Measurements from ENCODE around the gene CWC27. TPM values are rescaled to one million over a fixed set of nuclear protein-coding genes. Genes with fewer than 3 reads are reported as not detected.
"Not testable (repeated sequence)": the region's sequence is repeated elsewhere in the genome, so short reads cannot be mapped to it uniquely, and the experiment has no call there.

CWC27 gene
- total RNA-seq, 1 donor from 2014 or later: 5.0 TPM

DNA sequence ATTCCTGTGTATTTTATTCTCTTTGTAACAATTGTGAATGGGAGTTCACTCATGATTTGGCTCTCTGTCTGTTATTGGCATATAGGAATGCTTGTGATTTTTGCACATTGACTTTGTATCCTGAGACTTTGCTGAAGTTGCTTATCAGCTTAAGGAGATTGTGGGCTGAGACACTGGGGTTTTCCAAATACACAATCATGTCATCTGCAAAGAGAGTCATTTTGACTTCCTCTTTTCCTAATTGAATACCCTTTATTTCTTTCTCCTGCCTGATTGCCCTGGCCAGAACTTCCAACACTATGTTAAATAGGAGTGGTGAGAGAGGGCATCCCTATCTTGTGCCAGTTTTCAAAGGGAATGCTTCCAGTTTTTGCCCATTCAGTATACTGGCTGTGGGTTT is 138.7 kb downstream of the CWC27 start:
- ATAC-seq; DNase-seq (ENCODE audit: low spot score): not testable (repeated sequence)

DNA sequence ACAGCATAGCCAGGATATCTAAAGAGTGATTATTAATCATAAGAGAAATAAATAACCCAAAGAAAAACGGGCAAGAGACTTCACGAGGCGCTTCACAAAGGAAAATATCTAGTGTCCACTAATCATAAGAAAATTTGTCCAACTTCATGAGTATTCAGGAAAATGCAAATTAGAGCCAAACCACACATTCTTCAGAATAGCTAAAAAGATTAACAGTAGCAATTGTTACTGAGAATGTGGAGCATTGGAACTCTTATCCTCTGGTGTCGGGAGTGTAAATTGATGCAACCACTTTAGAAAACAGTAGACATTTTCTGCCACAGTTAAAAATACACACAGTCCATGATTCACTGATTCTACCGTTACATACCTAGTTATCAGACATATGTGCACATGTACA is 145.7 kb downstream of the CWC27 start:
- DNase-seq (ENCODE audit: low spot score) (no peak), ATAC-seq (no peak)

DNA sequence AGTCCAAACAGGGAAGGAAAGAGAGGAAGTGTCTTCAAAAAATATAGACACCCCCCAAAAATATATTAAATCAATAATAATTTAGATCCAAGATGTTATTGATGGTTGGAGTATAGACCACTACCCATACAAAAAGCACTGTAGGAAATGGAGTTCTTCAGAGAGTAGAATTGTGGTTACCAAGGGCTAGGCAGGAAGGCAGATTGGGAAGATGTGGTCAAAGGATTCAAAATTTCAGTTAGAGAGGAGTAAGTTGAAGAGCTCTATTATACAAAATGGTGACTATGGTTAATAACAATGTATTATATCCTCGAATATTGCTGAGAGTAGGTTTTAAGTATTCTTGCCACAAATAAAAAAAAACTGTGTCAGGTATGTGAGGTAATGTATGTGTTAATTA is 149.4 kb downstream of the CWC27 start:
- no peak for ATAC-seq
- no peak for DNase-seq (ENCODE audit: low spot score)

DNA sequence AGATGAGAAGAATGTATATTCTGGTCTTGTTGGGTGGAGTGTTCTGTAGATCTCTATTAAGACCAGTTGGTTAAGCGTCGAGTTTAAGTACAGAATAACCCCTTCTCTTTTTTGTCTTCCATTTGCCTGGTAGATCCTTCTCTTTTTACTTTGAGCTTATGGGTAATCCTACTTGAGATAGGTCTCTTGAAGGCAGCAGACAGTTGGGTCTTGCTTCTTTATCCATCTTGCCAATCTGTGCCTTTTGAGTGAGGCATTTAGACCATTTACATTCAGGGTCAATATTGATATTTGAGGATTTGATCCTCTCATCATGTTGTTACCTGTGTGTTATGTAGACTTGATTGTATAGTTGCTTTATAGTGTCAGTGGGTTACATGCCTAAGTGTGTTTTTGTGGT is 152.7 kb downstream of the CWC27 start:
- no peak for ATAC-seq
- DNase-seq (ENCODE audit: low spot score): no peak

DNA sequence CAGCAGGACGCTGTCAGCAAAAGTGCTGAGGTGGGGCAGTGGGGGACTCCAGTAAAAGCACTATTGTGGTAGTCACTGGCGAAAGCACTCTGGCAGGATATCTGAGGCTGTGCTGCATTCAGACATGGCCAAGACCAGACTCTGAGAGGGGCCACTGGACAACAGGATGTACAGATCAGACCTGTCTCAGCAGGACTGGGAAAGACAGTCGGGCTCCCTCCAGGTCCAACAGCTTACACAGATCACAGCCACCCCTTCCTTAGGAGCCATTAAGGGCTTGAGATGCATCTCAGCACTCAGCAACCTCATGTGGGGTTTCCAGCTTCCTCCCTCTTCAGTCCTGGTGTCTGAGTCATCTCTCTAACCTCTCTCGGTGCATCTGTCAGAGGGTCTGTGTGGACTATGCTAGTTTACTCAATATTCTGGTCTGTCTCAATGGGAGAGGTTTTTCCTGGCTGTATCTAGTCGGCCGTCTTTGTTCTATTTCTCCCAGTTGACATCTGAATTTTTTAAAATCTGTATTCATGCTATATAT is 154.5 kb downstream of the CWC27 start:
- ATAC-seq (no peak), DNase-seq (ENCODE audit: low spot score) (no peak)

DNA sequence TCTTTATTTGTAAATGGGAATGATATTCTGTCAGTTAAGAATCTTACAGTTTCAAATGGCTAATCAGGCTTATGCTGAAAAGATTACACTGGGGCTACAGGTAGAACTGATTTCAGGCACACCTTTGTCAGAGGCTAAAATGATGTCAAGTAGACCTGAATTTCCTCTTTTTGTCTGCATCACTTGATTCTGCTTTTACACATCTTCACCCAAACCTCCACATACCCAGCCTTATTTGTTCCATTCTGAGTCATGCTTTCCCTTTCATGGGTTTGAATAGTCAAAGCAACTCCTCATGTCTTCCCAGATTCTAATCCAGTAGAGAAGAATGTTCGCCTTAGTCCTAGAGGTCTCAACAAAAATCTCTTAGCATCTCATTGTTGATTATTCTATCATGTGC is 156.4 kb downstream of the CWC27 start:
- ATAC-seq (no peak), DNase-seq (ENCODE audit: low spot score) (no peak)

DNA sequence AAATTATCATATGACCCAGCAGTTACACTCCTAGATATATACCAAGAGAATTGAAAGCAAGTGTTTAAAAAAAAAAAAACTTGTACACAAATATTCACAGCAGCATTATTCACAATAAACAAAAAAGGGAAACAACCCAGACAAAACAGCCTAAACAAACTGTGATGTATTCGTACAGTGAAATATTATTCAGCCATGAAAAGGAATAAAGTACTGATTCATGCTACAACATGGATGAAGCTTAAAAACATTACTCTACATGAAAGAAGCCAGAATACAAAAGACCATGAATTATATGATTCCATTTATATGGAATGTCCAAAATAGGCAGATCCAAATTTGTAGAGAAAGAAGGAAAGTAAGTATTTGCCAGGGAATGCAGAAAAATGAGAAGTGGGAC is 161.1 kb downstream of the CWC27 start:
- ATAC-seq: no peak
- no peak for DNase-seq (ENCODE audit: low spot score)

DNA sequence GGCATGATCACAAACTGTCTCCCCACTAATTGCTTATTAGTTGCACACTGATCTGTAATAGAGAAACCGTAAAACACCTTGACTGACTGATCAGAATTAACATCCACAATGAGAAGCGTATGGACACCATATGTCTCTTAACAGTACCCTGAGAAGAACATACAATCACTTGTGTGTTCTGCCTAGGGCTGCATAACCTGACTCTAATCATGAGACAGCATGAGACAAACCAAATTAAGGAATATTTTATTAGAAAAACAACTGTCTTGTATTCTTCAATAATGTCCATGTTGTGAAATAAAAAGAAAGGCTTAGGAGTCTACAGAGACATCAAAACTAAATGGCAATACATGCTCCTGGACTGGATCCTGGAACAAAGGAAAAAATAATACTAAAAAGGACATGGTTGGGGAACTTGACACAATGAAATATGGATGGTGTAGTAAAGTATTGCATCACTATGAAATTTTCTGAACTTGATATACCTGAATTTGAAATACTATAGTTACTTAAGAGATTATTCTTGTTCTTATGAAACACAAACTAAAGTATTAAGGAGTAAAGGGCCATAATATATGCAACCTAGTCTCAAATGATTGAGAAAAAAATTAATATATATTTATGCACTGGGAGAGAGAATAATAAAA is 162.1 kb downstream of the CWC27 start:
- DNase-seq (ENCODE audit: low spot score) (no peak), ATAC-seq (no peak)

DNA sequence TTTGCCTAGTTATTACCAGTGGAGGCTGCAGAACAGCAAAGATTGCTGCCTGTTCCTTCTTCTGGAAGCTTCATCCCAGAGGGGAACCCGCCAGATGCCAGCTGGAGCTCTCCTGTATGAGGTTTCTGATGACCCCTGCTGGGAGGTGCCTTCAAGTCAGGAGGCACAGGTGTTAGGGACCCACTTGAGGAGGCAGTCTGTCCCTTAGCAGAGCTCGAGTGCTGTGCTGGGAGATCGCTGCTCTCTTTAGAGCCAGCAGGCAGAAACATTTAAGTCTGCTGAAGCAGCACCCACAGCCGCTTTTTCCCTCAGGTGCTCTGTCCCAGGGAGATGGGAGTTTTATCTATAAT is 170.7 kb downstream of the CWC27 start:
- DNase-seq (ENCODE audit: low spot score): not testable (repeated sequence)
- peak; percentile 33 for ATAC-seq

DNA sequence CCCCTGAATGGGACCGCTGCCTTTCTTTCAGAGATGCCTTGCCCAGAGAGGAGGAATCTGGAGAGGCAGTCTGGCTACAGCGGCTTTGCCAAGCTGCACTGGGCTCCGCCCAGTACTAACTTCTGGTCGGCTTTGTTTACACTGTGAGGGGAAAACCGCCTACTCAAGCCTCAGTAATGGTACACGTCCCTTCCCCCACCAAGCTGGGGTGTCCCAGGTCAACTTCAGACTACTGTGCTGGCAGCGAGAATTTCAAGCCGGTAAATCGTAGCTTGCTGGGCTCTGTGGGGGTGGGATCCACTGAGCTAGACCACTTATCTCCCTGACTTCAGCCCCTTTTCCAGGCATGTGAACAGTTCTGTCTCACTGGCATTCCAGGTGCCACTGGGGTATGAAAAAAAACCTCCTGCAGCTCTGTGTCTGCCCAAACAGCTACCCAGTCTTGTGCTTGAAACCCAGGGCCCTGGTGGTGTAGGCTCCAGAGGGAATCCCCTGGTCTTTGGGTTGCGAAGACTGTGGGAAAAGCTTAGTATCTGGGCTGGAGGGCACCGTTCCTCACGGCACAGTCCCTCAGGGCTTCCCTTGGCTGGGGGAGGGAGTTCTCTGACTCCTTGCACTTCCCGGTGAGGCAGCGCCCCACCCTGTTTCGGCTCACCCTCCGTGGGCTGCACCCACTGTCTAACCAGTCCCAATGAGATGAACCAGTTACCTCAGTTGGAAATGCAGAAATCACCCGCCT is 171.2 kb downstream of the CWC27 start:
- peak; percentile 100 for ATAC-seq

DNA sequence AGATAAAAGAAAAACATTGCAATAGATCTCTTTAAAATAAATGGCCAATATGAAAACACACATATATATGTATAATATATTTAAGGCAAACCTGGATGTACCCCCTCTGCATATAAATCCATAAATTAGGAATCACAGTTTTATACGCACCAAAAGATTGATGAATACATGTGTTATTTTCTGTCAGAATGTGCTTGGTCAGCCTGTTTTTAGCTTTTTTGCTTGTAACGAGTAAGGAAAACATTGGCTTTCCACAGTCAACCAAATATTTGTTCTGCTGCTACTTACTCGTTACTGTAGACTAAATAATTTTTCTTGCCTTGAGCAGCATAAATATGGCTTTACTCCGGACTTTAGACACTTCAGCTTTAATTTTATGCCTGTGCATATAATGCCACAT is 173.7 kb downstream of the CWC27 start:
- ATAC-seq: no peak
- DNase-seq (ENCODE audit: low spot score): no peak

More for the DNA sequence above, 171.2 kb downstream of the CWC27 start:
- DNase-seq (ENCODE audit: low spot score): peak; percentile 74

DNA sequence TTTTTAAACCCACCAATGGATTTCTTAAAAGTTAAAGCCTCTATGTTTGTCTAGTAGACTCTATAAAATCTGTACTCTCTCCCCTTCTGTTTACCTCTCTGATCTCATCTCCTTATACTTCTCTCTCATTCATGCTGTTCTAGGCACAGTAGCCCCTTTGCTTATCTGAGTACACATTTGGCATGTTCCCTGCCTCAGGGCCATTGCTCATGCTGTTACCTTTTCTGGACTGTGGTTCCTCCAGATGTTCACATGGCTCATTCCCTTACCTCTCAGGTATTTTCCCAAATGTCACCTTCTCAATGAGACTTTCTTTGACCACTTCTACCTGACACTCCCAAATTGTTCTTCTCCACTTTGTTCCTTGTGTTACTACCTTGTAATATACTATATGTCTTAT is 176.1 kb downstream of the CWC27 start:
- ATAC-seq: no peak

DNA sequence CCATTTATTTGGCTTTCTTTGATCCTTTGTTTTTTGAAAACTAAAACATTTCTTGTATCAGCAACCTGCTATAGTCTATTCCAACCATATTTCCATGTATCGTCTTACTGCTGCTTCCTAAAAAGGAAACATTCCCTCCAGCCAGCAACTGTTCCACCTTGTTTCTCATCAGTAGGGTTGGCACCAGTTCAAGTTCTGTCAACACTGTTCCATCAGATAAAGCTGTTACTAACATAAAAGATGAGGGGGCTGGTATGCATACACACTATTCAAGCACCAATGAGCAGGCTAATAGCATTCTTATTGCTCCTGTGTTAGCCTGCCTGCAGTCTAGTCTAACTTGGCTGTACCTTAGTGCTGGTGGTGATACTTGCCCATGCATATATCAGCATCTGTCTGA is 178.3 kb downstream of the CWC27 start:
- DNase-seq (ENCODE audit: low spot score): no peak
- no peak for ATAC-seq

More for the DNA sequence above, 176.1 kb downstream of the CWC27 start:
- DNase-seq (ENCODE audit: low spot score): no peak

DNA sequence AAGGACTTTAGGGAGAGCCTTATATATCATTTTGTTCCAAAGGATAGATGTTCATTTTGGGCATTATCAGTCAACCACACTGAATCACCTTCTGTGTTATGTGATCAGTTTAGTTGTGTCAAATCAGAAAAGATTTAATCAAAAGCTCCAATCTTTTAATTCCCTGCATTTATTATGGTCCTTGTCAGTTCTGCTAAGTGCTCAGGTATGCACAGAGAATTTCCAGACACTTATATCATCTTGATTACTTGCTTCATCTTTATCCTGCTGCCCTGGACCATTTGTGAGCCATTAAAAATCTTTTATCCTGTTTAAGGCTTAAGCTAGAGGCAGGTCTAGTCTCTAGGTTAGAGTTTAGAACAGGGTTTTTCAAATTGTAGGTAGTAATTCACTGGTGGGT is 179.1 kb downstream of the CWC27 start:
- ATAC-seq: no peak
- DNase-seq (ENCODE audit: low spot score): no peak

DNA sequence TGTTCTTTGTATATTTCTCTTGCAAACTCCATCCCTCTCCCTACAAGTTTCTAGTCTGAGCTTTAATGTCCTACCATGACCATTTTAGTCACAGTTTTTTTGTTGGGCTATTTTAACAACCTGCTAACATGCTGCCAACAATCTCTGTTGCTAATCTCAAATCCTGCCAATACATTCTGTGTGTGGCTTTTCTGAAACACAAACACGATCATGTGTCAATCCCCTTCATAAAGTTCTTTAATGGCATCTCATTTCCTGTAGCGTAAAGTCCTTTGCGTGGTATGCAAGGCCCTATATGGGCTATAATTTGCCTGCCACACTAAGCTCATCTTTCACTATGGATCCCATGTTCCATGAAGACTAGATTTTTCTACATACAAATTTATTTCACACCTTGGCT is 180.6 kb downstream of the CWC27 start:
- no peak for DNase-seq (ENCODE audit: low spot score)
- ATAC-seq: no peak

DNA sequence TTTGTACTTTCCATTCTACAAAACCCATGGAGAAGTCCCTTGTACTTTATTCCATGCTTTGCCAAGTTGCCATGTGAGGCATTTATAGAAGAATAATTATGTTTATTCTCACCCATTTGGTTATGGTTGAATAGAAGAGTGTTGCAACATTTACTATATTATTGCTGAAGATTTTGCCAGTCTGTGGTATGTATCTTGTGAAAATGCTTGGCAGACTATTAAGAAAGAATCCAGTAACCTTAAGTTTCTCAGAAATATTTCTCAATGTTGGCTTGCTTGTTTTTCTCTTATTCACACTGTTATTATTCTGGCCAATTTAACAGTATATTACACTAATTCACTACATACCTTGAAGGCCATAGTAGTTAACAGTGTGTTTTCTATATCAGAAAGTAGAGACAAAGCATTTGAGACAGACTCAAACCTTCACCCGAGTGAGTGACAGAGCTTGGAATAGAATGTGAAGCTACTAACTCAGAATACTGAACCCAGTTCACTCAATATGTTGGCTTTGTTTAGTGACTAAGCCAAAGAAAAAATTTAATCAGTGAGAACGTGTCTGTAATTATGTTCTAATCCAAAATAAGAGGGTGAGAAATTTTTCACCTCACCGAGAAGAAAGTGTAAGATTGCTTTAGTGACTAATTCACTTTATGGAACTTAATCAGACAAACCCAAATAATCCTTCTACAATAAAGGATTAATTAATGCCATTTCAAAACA is 184.4 kb downstream of the CWC27 start:
- DNase-seq (ENCODE audit: low spot score) (no peak), ATAC-seq (no peak)

DNA sequence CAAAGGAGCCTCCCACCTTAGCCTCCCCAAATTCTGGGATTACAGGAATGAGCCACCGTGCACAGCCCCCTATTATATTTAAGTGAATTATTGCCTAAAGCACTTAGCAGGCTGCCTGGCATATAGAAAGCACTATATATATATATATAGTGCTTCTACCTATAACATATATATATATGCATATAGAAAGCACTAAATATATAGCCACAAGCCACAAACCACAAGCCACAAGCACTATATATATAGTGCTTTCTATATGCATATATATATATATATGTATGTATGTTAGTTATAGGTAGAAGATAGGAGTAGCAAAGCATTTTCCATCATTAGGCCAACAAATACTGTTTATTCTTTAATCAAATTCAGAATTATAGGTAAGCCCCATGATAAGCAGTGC is 185.8 kb downstream of the CWC27 start:
- no peak for ATAC-seq
- no peak for DNase-seq (ENCODE audit: low spot score)

DNA sequence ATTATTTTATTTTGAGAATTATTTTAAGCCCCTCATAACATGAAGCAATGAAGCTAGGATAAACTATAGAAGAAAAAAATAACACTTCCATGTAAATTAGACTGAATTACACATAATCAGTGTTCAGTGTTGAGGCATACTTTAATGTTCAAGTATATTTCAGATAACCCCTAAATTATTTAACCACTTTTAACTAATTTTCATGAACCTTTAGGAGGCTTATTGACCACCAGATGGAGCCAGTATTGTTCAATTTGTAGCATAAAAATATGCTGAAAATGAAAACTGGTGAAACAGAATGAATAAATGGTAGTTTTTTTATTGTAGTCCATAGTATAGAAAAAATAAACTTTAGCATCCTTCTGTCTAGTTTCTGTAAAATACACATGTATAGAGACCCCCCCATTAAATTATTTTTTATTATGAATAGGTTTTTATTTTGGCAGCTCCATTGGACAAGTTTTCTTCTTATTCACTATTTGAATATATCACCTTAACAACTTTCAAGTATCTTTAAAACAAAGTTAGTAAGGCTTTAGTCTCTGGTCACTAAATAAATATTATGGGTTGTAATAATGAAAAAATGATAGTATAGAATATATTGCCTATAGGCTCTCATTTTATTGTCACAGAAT is 190.1 kb downstream of the CWC27 start:
- DNase-seq (ENCODE audit: low spot score): no peak
- peak; percentile 40 for ATAC-seq

DNA sequence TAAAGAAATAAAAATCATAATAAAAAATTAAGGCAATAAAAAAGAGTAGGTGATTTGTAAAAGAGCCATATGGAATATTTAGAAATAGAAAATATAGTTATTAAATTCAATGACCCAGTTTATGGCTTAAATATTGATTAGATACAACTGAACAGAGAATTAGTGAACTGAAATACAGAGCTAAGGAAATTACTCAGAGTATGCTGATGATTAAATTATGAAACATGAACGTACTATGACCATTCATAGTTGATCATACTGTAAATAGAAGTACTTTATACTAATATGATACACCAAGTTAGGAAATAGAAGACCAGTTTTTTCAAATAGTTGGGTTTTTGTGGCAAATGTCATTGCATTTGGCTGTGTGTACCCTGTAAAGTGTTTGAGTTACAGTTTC is 194.5 kb downstream of the CWC27 start:
- DNase-seq (ENCODE audit: low spot score): no peak
- ATAC-seq: no peak

DNA sequence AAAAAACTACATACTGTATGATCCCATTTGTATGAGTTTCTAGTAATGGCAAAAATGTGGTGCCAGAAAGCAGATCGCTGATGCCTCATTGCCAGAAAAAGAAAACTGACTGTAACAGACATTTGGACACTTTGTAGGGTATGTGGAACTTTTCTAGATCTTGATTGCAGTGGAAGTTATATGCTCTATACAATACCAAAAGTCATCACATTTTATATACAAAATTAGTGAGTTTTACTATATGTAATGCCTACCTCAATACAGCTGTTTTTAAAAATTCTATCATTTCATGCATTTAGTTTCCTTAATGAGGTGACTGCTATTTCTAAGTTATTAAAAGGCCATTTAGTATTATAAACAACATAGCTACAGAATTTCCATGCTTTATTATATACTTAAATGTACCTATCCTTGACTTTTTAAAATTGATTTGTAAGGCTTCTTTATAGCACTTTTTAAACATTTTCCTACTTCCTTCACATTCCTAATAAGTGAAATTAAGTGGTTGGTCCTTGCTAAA is 199.9 kb downstream of the CWC27 start:
- DNase-seq (ENCODE audit: low spot score) (no peak), ATAC-seq (no peak)

DNA sequence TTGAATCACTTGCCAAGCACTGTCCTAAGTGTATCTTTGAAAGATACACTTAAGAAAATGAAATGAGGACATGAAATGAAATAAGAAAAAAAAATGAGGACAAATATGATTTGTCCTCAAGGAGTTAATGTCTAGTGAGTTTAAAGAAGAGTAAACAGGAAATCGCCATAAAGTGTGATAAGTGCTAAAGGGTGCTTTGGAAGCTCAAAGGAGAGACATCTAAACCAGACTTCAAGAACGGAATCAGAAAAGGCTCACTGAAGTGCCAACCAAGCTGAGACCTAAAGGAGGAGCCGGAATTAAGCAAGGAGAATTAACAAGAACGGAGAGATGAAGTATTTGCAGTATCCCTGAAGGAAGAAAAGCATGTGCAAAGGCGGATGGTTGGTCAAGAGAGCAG is 200.8 kb downstream of the CWC27 start:
- DNase-seq (ENCODE audit: low spot score) (no peak), ATAC-seq (no peak)

All from left lobe of liver (tissue), 2 donors.